ENCODE results near the gene ERP27.

Gene ERP27

GRCh38 chr12:14959463-14959862, 21.1 kb upstream of the ERP27 start:
- DNase-seq: no peak

- DNase-seq: no peak
Observed at GRCh38 chr12:14959126-14959440, 20.7 kb upstream of the ERP27 start.

GRCh38 chr12:14958361-14959125, 20.2 kb upstream of the ERP27 start:
- no peak for DNase-seq

- no peak for DNase-seq
Observed at GRCh38 chr12:14957551-14958168, 19.3 kb upstream of the ERP27 start.

GRCh38 chr12:14956905-14957304, 18.6 kb upstream of the ERP27 start:
- no peak for DNase-seq

GRCh38 chr12:14956024-14956891, 17.9 kb upstream of the ERP27 start:
- DNase-seq: peak in 1 of 2 experiments; percentile 26

GRCh38 chr12:14954269-14954668, 15.9 kb upstream of the ERP27 start:
- no peak for DNase-seq

GRCh38 chr12:14953752-14954151, 15.4 kb upstream of the ERP27 start:
- DNase-seq: no peak

GRCh38 chr12:14952299-14952921, 14.1 kb upstream of the ERP27 start:
- no peak for DNase-seq

- no peak for DNase-seq
Observed at GRCh38 chr12:14951851-14952250, 13.5 kb upstream of the ERP27 start.

GRCh38 chr12:14950982-14951746, 12.8 kb upstream of the ERP27 start:
- no peak for DNase-seq

- no peak for DNase-seq
Observed at GRCh38 chr12:14950421-14950820, 12.1 kb upstream of the ERP27 start.

GRCh38 chr12:14949631-14950030, 11.3 kb upstream of the ERP27 start:
- no peak for DNase-seq

- DNase-seq: peak in 1 of 2 experiments; percentile 65
Observed at GRCh38 chr12:14948672-14949071, 10.3 kb upstream of the ERP27 start.

- no peak for DNase-seq
Observed at GRCh38 chr12:14946861-14947260, 8.5 kb upstream of the ERP27 start.

- no peak for DNase-seq
Observed at GRCh38 chr12:14946162-14946561, 7.8 kb upstream of the ERP27 start.

- DNase-seq: no peak
Observed at GRCh38 chr12:14942196-14942931, 4.0 kb upstream of the ERP27 start.

GRCh38 chr12:14941369-14941768, 3.0 kb upstream of the ERP27 start:
- no peak for DNase-seq

GRCh38 chr12:14937689-14938088, 648 bp downstream of the ERP27 start:
- no peak for DNase-seq

- DNase-seq: no peak
Observed at GRCh38 chr12:14937014-14937413, 1.3 kb downstream of the ERP27 start.

- DNase-seq: no peak
Observed at GRCh38 chr12:14936224-14936861, 2.0 kb downstream of the ERP27 start.
